IMR-90 (cell line): ENCODE results near the gene GRM2. TPM values are rescaled to one million over a fixed set of nuclear protein-coding genes. Genes with fewer than 3 reads are reported as not detected.

Experiments used
- ATAC-seq: fragments of 200-7000 bp; cut with Tn5 transposase; 2 replicates; pipeline ENCODE4 v1.9.1; 2020; ENCODE audit warnings: low read depth, mild to moderate bottlenecking, moderate library complexity
- BruUV-seq: library from RNA; stranded (reverse); fragments of 400-500 nt; replicated peaks from 2 replicates; lab custom pipeline; 2021; lab: Mats Ljungman, UMichigan
- CTCF ChIA-PET: fragments of 300-600 bp; formaldehyde crosslinking; extraction: SDS; loops from one replicate; lab custom pipeline; 2021; ENCODE audit warnings: antibody characterized with exemption; lab: Yijun Ruan, JAX
- POLR2A ChIA-PET: fragments of 300-600 bp; sonication (Branson Sonifier 250); formaldehyde crosslinking; loops from one replicate; lab custom pipeline; 2022; ENCODE audit warnings: antibody characterized with exemption; ENCODE audit not compliant: unreplicated experiment; lab: Charles Lee
- DNase-seq: peaks from one replicate; pipeline ENCODE4 v3.0.0; 2013
- H2AFZ ChIP-seq: replicated peaks from 2 replicates; pipeline ENCODE3; 2013; ENCODE audit warnings: low read length, mild to moderate bottlenecking; ENCODE audit not compliant: poor library complexity
- H2AK5ac ChIP-seq: 2 replicates; pipeline ENCODE4 v1.6.1; 2013; ENCODE audit warnings: low read depth, low read length, inconsistent platforms
- H2AK9ac ChIP-seq: replicated peaks from 2 replicates; pipeline ENCODE3; 2013; ENCODE audit warnings: mild to moderate bottlenecking, low read depth, low read length, moderate library complexity; ENCODE audit not compliant: poor library complexity
- H2BK120ac ChIP-seq: 2 replicates; pipeline ENCODE4 v1.6.1; 2013; ENCODE audit warnings: low read depth, low read length, inconsistent platforms
- H2BK15ac ChIP-seq: 3 replicates; pipeline ENCODE4 v1.6.1; 2013; ENCODE audit warnings: low read depth, low read length, inconsistent platforms
- H2BK20ac ChIP-seq: 2 replicates; pipeline ENCODE4 v1.6.1; 2013; ENCODE audit warnings: low read depth, mild to moderate bottlenecking, inconsistent platforms, low read length, moderate library complexity
- H2BK5ac ChIP-seq: 2 replicates; pipeline ENCODE4 v1.6.1; 2013; ENCODE audit warnings: mild to moderate bottlenecking, low read depth, low read length, inconsistent platforms; ENCODE audit not compliant: poor library complexity, severe bottlenecking
- H3K14ac ChIP-seq: replicated peaks from 2 replicates; pipeline ENCODE4 v1.6.1; 2013; ENCODE audit warnings: low read depth, low read length, inconsistent platforms
- H3K18ac ChIP-seq: 2 replicates; pipeline ENCODE4 v1.6.1; 2013; ENCODE audit warnings: low read depth, low read length, control low read depth
- H3K23ac ChIP-seq: 2 replicates; pipeline ENCODE4 v1.6.1; 2013; ENCODE audit warnings: low read depth, low read length, inconsistent platforms
- H3K27ac ChIP-seq: 2 replicates; pipeline ENCODE4 v1.5.1; 2013; ENCODE audit warnings: mild to moderate bottlenecking, control low read depth, low read length; ENCODE audit not compliant: insufficient read depth
- H3K27me3 ChIP-seq: 2 replicates; pipeline ENCODE4 v1.6.1; 2013; ENCODE audit warnings: low read length; ENCODE audit not compliant: control insufficient read depth, insufficient read depth
- H3K36me3 ChIP-seq: 2 replicates; pipeline ENCODE4 v1.6.1; 2013; ENCODE audit warnings: low read length, mixed read lengths; ENCODE audit not compliant: control insufficient read depth, insufficient read depth
- H3K4ac ChIP-seq: 2 replicates; pipeline ENCODE4 v1.6.1; 2013; ENCODE audit warnings: low read depth, low read length, inconsistent platforms
- H3K4me1 ChIP-seq: 2 replicates; pipeline ENCODE4 v1.6.1; 2013; ENCODE audit warnings: low read length, mixed read lengths; ENCODE audit not compliant: control insufficient read depth, insufficient read depth
- H3K4me2 ChIP-seq: 2 replicates; pipeline ENCODE4 v1.6.1; 2013; ENCODE audit warnings: low read depth, mild to moderate bottlenecking, control low read depth, low read length, moderate library complexity
- H3K4me3 ChIP-seq: 2 replicates; pipeline ENCODE4 v1.5.1; 2013; ENCODE audit warnings: low read depth, mild to moderate bottlenecking, control low read depth, low read length, moderate library complexity; ENCODE audit not compliant: insufficient read depth
- H3K56ac ChIP-seq: 2 replicates; pipeline ENCODE4 v1.6.1; 2013; ENCODE audit warnings: low read length, inconsistent platforms; ENCODE audit not compliant: insufficient read depth; ENCODE audit errors: extremely low read depth
- H3K79me1 ChIP-seq, 2 experiments: 2 replicates each; pipeline ENCODE4 v1.6.1; 2013; ENCODE audit warnings: low read length in 2 of 2, inconsistent platforms in 1 of 2, low read depth in 1 of 2
- H3K9ac ChIP-seq: 2 replicates; pipeline ENCODE4 v1.6.1; 2013; ENCODE audit warnings: low read depth, low read length, control low read depth
- H3K9me1 ChIP-seq: 2 replicates; pipeline ENCODE4 v1.6.1; 2013; ENCODE audit warnings: low read length, inconsistent platforms; ENCODE audit not compliant: insufficient read depth
- H3K9me3 ChIP-seq: 2 replicates; pipeline ENCODE4 v1.6.1; 2013; ENCODE audit warnings: low read length; ENCODE audit not compliant: control insufficient read depth, insufficient read depth
- H4K20me1 ChIP-seq: 2 replicates; pipeline ENCODE4 v1.6.1; 2013; ENCODE audit warnings: low read length, inconsistent platforms; ENCODE audit not compliant: insufficient read depth
- H4K5ac ChIP-seq: 2 replicates; pipeline ENCODE4 v1.6.1; 2013; ENCODE audit warnings: mild to moderate bottlenecking, low read depth, low read length, control low read depth
- H4K8ac ChIP-seq, 2 experiments: 2 replicates each; pipeline ENCODE4 v1.6.1; 2013; ENCODE audit warnings: low read depth in 2 of 2, low read length in 2 of 2, control low read depth in 1 of 2, inconsistent platforms in 1 of 2
- H4K91ac ChIP-seq: 2 replicates; pipeline ENCODE4 v1.6.1; 2013; ENCODE audit warnings: low read depth, low read length, inconsistent platforms; ENCODE audit not compliant: insufficient read depth
- ELK1 ChIP-seq: fragments of 150-350 bp; IDR thresholded peaks from 2 replicates; pipeline ENCODE4 v1.6.1; 2016; ENCODE audit warnings: low read depth, mild to moderate bottlenecking, low read length, moderate library complexity, borderline replicate concordance
- FOS ChIP-seq: fragments of 150-350 bp; IDR thresholded peaks from 2 replicates; pipeline ENCODE4 v1.6.1; 2016; ENCODE audit warnings: low read depth, low read length
- MAZ ChIP-seq: IDR thresholded peaks from 2 replicates; pipeline ENCODE4 v1.6.1; 2012; ENCODE audit warnings: low read depth, mild to moderate bottlenecking, low read length, improper control_type of control experiment, moderate library complexity, borderline replicate concordance
- RAD21 ChIP-seq: IDR thresholded peaks from 2 replicates; pipeline ENCODE4 v1.6.1; 2012; ENCODE audit warnings: low read length, improper control_type of control experiment
- RFX5 ChIP-seq: IDR thresholded peaks from 2 replicates; pipeline ENCODE4 v1.8.0; 2012; ENCODE audit warnings: low read depth, mild to moderate bottlenecking, low read length, moderate library complexity
- WGBS, 2 experiments: methylation state at CpG; one replicate each; pipeline versions ENCODE4 v1.1.5 to v1.1.7; 2013; ENCODE audit warnings: missing lambda C conversion rate in 2 of 2; ENCODE audit not compliant: insufficient read length in 1 of 2; ENCODE audit errors: extremely low coverage in 2 of 2; 5-methylcytosine and 5-hydroxymethylcytosine counted together
- dilution Hi-C: fragments of 300-500 bp; cut with HindIII; formaldehyde crosslinking; loops from one replicate; pipeline ENCODE4 v1.14.3; 2018; ENCODE audit warnings: low sequenced_read_pairs; ENCODE audit not compliant: unreplicated experiment
- in situ Hi-C: fragments of 300-500 bp; cut with MboI; formaldehyde crosslinking; loops from 3 replicates; pipeline ENCODE4 v1.14.3; 2019; ENCODE audit warnings: low sequenced_read_pairs, inconsistent platforms, mixed read lengths
- intact Hi-C: fragments of 100-400 bp; cut with micrococcal nuclease; formaldehyde crosslinking; loops from 2 replicates; pipeline ENCODE4 v1.10.0; 2022
- polyA plus RNA-seq, 3 experiments: library from polyadenylated mRNA; depleted of rRNA; stranded (reverse); fragments of >200 nt; gene quantifications; 2 replicates each; pipeline ENCODE4 v1.2.3, GENCODE V29; 2012; ENCODE audit warnings: low replicate concordance in 1 of 3
- total RNA-seq: library from RNA; depleted of rRNA; stranded (reverse); fragments of >200 nt; gene quantifications from 2 replicates; pipeline ENCODE4 v1.2.3, GENCODE V29; 2012
- TF ChIP-seq, protein P1 (sequence below): conservative IDR thresholded peaks from 2 replicates; pipeline ENCODE4 v1.5.1; 2012; ENCODE audit warnings: mild to moderate bottlenecking, low read depth, low read length, improper control_type of control experiment

Gene GRM2
- total and polyA plus RNA-seq, 2 of the 4 experiments (the other 2 are of a cell fraction) = under 0.01 to 0.14 TPM

DNA sequence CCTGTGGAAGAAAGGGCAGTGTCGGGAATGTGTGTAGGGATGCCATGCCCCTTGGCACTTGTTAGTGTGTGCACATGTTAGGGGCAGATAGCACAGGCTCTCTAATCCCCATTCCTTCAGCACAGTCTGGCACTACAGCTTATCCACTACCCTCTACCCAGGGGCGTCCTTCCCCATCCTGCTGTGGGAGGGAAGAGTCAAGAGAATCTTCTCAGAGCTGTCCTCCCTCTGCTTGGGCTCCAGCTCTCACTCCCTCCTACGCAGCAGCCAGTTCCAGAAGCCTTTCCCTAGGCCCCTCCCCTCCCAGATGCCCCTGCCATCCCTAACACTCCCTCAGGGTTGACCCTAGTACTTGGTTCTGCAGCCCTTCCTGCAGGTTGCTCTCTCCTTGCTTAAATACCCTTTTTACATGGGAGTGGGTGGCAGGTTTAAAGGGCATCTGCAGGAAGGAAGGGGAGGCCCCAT is 815 bp upstream of the GRM2 start (continued):
- TF ChIP-seq ELK1 (no peak), FOS (no peak), RAD21 (no peak)

DNA sequence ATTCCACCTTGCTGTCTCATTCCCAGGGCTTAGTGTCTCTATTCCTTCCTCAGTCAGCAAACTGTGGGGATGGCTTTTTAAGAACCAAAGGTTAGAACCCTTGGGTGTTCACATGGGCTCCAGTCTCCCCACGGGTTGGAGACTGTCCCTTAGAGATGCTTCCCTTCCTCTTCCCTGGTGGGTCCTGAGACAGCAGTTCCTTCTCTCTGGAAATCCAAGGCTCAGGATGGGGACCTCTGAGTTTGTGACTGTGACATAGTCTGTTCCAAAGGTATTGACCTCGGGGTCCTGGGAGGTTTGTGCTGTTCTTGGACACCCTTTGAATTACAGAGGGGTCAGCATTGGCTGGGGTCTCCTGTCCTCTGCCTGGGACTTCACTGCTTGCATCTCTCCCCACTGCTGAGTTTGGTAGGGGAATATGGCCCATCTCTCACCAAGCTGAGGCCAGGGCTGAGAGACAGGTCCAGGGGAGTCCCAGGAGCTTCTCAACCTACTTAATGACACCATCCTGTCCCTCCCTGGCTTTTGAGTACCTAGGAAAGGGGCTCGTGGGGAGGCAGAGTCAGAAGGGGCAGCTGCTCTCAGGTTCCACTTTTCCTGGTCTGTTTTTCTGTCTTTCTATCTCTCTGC is 1.5 kb downstream of the GRM2 start:
- Histone ChIP-seq H2BK15ac (no peak overlapping the region), H3K27me3 (peaks cover 15% of the 10 kb centered on the region; the same call in 1 of the 2 replicates), H3K4me3 (no peak overlapping the region), H2AFZ (peak overlapping the region; percentile 7), H3K14ac (no peak overlapping the region), H2BK120ac (no peak overlapping the region), H3K9me3 (no peaks in the 10 kb centered on the region), H3K9ac (no peak overlapping the region), H3K56ac (no peak overlapping the region), H3K4ac (no peak overlapping the region), H3K18ac (no peak overlapping the region), H3K9me1 (peaks cover 3% of the 10 kb centered on the region; the same call in 1 of the 2 replicates), H3K27ac (no peak overlapping the region), H3K4me2 (no peak overlapping the region), H2AK9ac (no peak overlapping the region), H4K20me1 (peaks cover 15% of the 10 kb centered on the region), H2BK20ac (no peak overlapping the region), H4K91ac (no peak overlapping the region), H2BK5ac (no peak overlapping the region), H3K23ac (no peak overlapping the region), H4K5ac (no peak overlapping the region), H3K79me1 (no peaks in the 10 kb centered on the region), H2AK5ac (no peak overlapping the region), H3K36me3 (0 out of 2 replicates have a peak, but pooled peaks cover 2% of the 10 kb centered on the region), H4K8ac (no peak overlapping the region), H3K4me1 (no peaks in the 10 kb centered on the region)
- DNase-seq (no peak), ATAC-seq (no peak)
- dilution Hi-C loops (no loop called here), in situ Hi-C loops (no loop called here), intact Hi-C loops (no loop called here)
- TF ChIP-seq RAD21 = no peak
- TF ChIP-seq, protein P1, sequence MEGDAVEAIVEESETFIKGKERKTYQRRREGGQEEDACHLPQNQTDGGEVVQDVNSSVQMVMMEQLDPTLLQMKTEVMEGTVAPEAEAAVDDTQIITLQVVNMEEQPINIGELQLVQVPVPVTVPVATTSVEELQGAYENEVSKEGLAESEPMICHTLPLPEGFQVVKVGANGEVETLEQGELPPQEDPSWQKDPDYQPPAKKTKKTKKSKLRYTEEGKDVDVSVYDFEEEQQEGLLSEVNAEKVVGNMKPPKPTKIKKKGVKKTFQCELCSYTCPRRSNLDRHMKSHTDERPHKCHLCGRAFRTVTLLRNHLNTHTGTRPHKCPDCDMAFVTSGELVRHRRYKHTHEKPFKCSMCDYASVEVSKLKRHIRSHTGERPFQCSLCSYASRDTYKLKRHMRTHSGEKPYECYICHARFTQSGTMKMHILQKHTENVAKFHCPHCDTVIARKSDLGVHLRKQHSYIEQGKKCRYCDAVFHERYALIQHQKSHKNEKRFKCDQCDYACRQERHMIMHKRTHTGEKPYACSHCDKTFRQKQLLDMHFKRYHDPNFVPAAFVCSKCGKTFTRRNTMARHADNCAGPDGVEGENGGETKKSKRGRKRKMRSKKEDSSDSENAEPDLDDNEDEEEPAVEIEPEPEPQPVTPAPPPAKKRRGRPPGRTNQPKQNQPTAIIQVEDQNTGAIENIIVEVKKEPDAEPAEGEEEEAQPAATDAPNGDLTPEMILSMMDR = no peak
- TF ChIP-seq RFX5 = no peak
- TF ChIP-seq MAZ = no peak
- TF ChIP-seq FOS = no peak
- 13% methylated on average over 1 of the region's 3 CpGs; no CpG with 5 or more reads in 1 of the 2 experiments for whole genome bisulfite sequencing, 2 experiments
- CTCF ChIA-PET = no interaction called here
- no TSS peak for BruUV-seq
- POLR2A ChIA-PET = no interaction called here
